ENCODE data around the gene USF1. TPM values are rescaled to one million over a fixed set of nuclear protein-coding genes. Genes with fewer than 3 reads are reported as not detected.
A peak's percentile ranks its signal among the peaks of the same experiment; 100 is the strongest.
"Not testable (repeated sequence)": the region's sequence is repeated elsewhere in the genome, so short reads cannot be mapped to it uniquely, and the experiment has no call there.

The USF1 gene
- total RNA-seq, 6 experiments from 2014 or later, result 25.5 to 34.3 (median 28.1) TPM

DNA sequence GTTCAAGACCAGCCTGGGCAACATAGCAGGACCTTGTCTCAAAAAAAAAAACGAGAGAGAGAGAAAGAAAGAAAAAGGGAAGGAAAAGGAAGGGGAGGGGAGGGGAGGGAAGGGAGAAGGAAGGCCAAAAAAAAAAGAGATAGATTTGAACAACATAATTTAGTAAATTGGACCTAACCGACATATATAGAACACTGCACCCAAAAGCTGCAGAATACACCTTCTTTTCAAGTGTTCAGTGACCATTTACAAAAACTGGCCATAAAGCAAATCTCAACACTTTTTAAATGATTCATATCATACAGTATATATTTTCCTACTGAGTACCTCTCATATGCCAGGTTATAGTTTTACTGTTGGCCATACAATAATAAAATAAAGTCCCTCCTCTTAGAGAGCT lies 13.9 kb downstream of the USF1 start:
- ATAC-seq (no peak), DNase-seq (no peak)
- 52% methylated on average over 2 of the region's 2 CpGs for WGBS (ENCODE audit: insufficient coverage, low coverage, low lambda C conversion rate, missing lambda C conversion rate)
- intact Hi-C loops (cut with DNase I), result no loop called here
- Histone ChIP-seq H3K27me3 (no peaks in the 10 kb centered on the region), H3K4me3 (no peak overlapping the region), H3K4me1 (peaks cover 0 to 14% (median 4%) of the 10 kb centered on the region in 4 donors), H3K9me3 (no peaks in the 10 kb centered on the region), H3K36me3 (no peaks in the 10 kb centered on the region), H3K27ac (peak overlapping the region in 2 of 3 donors; percentile 41 to 64)
- TF ChIP-seq, protein P1, sequence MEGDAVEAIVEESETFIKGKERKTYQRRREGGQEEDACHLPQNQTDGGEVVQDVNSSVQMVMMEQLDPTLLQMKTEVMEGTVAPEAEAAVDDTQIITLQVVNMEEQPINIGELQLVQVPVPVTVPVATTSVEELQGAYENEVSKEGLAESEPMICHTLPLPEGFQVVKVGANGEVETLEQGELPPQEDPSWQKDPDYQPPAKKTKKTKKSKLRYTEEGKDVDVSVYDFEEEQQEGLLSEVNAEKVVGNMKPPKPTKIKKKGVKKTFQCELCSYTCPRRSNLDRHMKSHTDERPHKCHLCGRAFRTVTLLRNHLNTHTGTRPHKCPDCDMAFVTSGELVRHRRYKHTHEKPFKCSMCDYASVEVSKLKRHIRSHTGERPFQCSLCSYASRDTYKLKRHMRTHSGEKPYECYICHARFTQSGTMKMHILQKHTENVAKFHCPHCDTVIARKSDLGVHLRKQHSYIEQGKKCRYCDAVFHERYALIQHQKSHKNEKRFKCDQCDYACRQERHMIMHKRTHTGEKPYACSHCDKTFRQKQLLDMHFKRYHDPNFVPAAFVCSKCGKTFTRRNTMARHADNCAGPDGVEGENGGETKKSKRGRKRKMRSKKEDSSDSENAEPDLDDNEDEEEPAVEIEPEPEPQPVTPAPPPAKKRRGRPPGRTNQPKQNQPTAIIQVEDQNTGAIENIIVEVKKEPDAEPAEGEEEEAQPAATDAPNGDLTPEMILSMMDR (IDR thresholded peaks at IDR 0.05), result no peak
- no peak for TF ChIP-seq POLR2A (IDR thresholded peaks at IDR 0.05)

DNA sequence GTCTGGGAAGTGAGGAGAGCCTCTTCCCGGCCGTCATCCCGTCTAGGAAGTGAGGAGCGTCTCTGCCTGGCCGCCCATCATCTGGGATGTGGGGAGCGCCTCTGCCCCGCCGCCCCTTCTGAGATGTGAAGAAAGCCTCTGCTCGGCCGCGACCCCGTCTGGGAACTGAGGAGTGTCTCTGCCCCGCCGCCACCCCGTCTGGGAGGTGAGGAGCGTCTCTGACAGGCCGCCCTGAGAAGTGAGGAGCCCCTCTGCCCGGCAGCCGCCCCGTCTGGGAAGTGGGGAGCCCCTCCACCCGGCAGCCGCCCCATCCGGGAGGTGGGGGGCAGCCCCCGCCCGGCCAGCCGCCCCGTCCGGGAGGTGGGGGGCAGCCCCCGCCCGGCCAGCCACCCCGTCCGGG lies 16.3 kb downstream of the USF1 start:
- WGBS (ENCODE audit: insufficient coverage, low coverage, low lambda C conversion rate, missing lambda C conversion rate), result 97% methylated on average over 11 of the region's 32 CpGs
- DNase-seq; H3K36me3 ChIP-seq; H3K4me3 ChIP-seq; intact Hi-C loops (cut with DNase I); H3K27ac ChIP-seq; H3K9me3 ChIP-seq; H3K27me3 ChIP-seq; ATAC-seq: not testable (repeated sequence)
- H3K4me1 ChIP-seq, result peaks cover 0 to 14% (median 4%) of the 10 kb centered on the region in 4 donors

DNA sequence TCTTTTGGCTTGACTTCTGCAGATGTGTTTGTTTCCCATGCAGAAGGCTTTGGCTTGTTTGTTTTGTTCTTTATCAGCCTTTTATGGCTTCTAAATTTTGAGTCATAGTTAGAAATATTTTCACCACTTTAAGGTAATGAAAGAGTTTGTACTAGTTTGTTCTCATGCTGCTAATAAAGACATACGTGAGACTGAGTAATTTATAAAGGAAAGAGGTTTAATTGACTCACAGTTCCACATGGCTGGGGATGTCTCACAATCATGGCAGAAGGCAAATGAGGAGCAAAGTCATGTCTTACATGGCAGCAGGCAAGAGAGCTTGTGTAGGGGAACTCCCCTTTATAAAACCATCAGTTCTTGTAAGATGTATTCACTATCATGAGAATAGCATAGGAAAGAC lies 18.8 kb downstream of the USF1 start:
- H3K36me3 ChIP-seq; H3K27me3 ChIP-seq; H3K4me1 ChIP-seq; ATAC-seq; H3K27ac ChIP-seq; H3K4me3 ChIP-seq; DNase-seq; intact Hi-C loops (cut with DNase I); H3K9me3 ChIP-seq: not testable (repeated sequence)
- WGBS (ENCODE audit: insufficient coverage, low coverage, low lambda C conversion rate, missing lambda C conversion rate), result 43% methylated on average over 1 of the region's 1 CpG

DNA sequence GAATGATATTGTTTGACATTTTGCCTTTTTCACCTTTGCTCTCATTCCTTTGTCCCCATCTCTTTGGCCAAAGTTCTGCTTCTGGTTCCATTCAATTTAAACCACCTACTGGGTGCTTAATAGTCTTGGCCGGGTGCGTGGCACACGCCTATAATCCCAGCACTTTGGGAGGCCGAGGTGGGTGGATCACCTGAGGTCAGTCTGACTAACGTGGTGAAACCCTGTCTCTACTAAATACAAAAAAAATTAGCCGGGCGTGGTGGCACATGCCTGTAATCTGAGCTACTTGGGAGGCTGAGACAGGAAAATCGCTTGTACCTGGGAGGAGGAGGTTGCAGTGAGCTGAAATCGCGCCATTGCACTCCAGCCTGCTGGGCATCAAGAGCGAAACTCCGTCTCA lies 23.3 kb downstream of the USF1 start:
- DNase-seq; H3K36me3 ChIP-seq; H3K27me3 ChIP-seq; H3K9me3 ChIP-seq; H3K4me3 ChIP-seq; ATAC-seq; intact Hi-C loops (cut with DNase I): not testable (repeated sequence)
- Histone ChIP-seq H3K4me1 (peaks cover 0 to 26% (median 12%) of the 10 kb centered on the region in 4 donors), H3K27ac (peak overlapping the region in 1 of 3 donors; percentile 97)
- 85% methylated on average over 9 of the region's 12 CpGs for WGBS (ENCODE audit: insufficient coverage, low coverage, low lambda C conversion rate, missing lambda C conversion rate)

DNA sequence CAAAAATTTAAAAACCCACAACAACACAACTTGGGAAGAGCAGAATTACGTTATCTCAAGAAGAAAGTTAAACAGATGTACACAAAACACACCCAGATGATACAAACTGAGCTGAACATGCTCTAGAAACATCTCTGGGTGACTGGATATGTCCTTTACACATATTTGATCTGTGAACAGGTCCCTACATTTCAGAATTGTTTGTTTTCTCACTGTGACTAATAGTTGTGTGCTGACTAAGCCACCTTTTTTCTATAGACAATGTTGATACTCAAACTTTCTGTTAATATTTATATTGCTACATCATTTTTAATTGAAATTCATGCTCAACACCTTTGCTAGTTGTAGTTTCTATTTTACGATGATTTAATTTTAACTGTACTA lies 23.8 kb downstream of the USF1 start:
- DNase-seq, result no peak
- ATAC-seq, result peak in 1 of 4 donors; percentile 41
- peak overlapping the region; percentile 70 to 91 (median 78) for H3K4me3 ChIP-seq
- H3K27me3 ChIP-seq, result no peaks in the 10 kb centered on the region
- H3K4me1 ChIP-seq, result peaks cover 0 to 30% (median 14%) of the 10 kb centered on the region in 4 donors
- no peaks in the 10 kb centered on the region for H3K9me3 ChIP-seq
- intact Hi-C loops (cut with DNase I), result no loop called here
- no peaks in the 10 kb centered on the region for H3K36me3 ChIP-seq
- WGBS (ENCODE audit: insufficient coverage, low coverage, low lambda C conversion rate, missing lambda C conversion rate), result 72% methylated on average over 2 of the region's 2 CpGs
- TF ChIP-seq, protein P1 (IDR thresholded peaks at IDR 0.05), result no peak
- TF ChIP-seq POLR2A (IDR thresholded peaks at IDR 0.05), result peak; percentile 5
- H3K27ac ChIP-seq, result peak overlapping the region; percentile 97 to 98 (median 97)

DNA sequence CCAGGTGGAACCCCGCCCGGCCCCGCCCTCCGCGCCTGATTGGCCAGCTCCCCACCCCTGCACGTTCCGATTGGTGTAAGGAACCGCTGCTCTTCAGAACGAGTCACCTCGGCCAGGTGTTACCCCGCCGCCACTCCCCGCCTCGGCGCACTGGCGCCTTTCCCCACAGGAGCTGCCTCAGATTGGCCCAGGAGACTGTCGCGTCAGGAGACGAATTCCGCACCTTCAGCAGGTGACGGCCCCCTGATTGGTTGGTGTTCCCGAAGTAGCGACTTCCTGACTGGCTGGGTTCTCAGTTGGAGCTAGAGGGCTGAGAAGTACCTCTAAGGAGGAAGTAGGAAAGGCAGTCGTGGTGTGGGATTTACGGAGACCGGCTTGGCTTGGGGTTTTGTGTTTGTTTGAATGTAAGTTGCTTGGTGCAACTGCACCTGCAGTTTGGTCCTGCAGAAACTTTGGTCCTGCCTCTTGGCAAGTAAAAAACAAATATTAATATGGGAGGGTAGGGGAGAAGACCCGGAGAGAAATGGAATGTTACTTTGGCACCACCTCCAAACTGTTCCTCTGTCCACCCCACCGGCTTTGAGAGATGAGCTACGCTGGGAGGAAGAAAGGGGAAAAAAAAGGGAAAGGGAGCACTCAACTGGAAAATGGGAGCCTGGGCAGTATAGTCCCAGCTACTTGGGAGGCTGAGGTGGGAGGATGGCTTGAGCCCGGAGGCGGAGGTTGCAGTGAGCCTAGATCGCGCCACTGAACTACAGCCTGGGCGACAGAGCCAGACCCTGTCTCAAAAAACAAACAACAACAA lies 24.4 kb downstream of the USF1 start:
- peak; percentile 96 to 98 (median 98) for DNase-seq
- H3K27ac ChIP-seq, result peak overlapping the region; percentile 97 to 98 (median 97)

More for the DNA sequence above, 24.4 kb downstream of the USF1 start:
- 33% methylated on average over 13 of the region's 34 CpGs for WGBS (ENCODE audit: insufficient coverage, low coverage, low lambda C conversion rate, missing lambda C conversion rate)
- no peaks in the 10 kb centered on the region for H3K36me3 ChIP-seq
- TF ChIP-seq, protein P1 (IDR thresholded peaks at IDR 0.05), result no peak
- peak; percentile 70 for TF ChIP-seq POLR2A (IDR thresholded peaks at IDR 0.05)
- H3K9me3 ChIP-seq, result no peaks in the 10 kb centered on the region
- peak overlapping the region; percentile 70 to 91 (median 78) for H3K4me3 ChIP-seq
- peaks cover 0 to 33% (median 16%) of the 10 kb centered on the region in 4 donors for H3K4me1 ChIP-seq
- no peaks in the 10 kb centered on the region for H3K27me3 ChIP-seq
- intact Hi-C loops (cut with DNase I), result no loop called here
- ATAC-seq, result peak; percentile 75 to 96 (median 92)

All from right lobe of liver (tissue), 6 donors.